HG03103 (cell line): ENCODE measurements around the gene RASA1.
"Not testable (repeated sequence)": the region's sequence is repeated elsewhere in the genome, so short reads cannot be mapped to it uniquely, and the experiment has no call there.

ENCODE experiments used
- ATAC-seq: cut with Tn5 transposase; IDR thresholded peaks from one replicate; pipeline ENCODE4 v1.9.1; 2021; ENCODE audit warnings: low read depth; ENCODE audit not compliant: unreplicated experiment

The RASA1 gene

GRCh38 chr5:87267574-87268125 is at the start of gene RASA1:
RASA1 (plus strand) TSS chr5:87267883; CDS start chr5:87268452, 569 bp downstream.
- ATAC-seq = peak; percentile 53

GRCh38 chr5:87229780-87230179 is 37.9 kb upstream of the RASA1 start:
- no peak for ATAC-seq

- peak; percentile 98 for ATAC-seq
Observed at GRCh38 chr5:87231037-87231808, 36.5 kb upstream of the RASA1 start.

DNA sequence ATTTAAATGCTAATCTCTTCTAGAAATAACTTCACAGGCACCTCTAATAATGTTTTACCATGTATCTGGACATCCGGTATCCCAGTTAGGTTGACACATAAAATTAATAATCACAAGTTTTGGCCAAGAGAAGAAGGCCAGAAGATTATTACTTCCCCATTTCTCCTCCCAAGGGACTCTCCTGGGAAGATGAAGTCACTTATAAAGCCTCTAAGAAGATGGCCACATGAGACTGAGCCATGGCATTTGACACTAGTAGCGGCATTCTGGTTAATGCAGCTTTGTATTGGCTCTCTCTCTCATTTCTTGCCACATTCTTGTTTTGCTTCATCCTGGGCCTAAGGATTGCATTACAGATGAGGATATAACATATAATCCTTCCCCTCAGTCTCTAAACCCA is 34.5 kb upstream of the RASA1 start:
- no peak for ATAC-seq

DNA sequence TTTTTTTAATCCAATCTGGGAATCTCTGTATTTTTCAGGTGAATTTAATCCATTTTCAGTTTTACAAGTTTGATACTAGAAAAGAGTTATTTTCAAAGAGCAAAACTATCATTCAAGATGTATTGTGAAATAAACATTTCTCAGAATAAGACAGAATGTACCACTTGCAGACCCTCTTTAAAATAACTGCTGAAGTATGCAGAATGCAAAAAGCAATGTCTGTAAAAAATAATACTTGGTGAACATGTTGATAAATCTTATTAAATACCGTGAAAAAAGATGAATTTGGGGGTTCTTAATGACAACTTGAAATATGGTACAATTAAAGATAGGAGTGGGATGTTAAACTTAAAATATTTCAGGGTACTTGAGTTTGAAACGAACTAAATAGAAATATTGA is 26.1 kb upstream of the RASA1 start:
- ATAC-seq = no peak

- no peak for ATAC-seq
Observed at GRCh38 chr5:87242242-87242641, 25.4 kb upstream of the RASA1 start.

- ATAC-seq = no peak
Observed at GRCh38 chr5:87243161-87243844, 24.4 kb upstream of the RASA1 start.

GRCh38 chr5:87245451-87245850 is 22.2 kb upstream of the RASA1 start:
- no peak for ATAC-seq

DNA sequence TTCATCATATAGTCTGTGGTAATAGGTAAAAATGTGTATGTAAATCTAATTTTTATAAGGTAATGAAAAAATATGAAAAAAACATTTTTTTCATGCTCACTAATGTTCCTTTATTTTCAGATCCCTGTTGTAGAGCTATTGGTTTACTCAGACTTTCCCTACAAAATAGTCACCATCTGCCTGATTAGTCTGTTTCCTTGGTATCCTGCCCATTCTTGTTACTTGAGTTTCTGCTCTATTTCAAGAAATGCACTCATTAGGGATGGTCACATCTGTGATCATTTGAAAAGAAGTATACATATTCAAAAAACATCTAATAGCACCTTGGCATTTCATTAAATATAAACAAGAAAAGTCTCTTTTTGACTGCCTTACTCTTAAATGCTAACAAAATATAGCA is 21.6 kb upstream of the RASA1 start:
- ATAC-seq = no peak

DNA sequence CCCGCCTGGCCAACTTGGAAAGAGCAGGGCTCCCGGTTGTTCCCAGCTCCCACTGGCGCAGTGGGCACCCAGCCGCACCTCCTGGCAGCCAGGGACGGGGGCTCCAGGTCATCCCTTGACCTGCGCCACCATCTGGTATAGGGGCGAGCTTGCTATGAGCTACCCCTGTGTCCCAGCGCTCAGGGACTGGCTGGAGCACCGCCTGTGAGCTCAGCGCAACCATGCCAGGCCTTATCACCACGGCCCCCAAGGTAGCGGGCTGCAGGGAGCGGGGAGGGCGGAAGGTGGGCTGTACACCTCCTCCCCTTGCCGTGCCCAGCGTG is 15.4 kb upstream of the RASA1 start:
- no peak for ATAC-seq

GRCh38 chr5:87254035-87254434 is 13.6 kb upstream of the RASA1 start:
- no peak for ATAC-seq

- ATAC-seq = no peak
Observed at GRCh38 chr5:87258507-87258906, 9.2 kb upstream of the RASA1 start.

DNA sequence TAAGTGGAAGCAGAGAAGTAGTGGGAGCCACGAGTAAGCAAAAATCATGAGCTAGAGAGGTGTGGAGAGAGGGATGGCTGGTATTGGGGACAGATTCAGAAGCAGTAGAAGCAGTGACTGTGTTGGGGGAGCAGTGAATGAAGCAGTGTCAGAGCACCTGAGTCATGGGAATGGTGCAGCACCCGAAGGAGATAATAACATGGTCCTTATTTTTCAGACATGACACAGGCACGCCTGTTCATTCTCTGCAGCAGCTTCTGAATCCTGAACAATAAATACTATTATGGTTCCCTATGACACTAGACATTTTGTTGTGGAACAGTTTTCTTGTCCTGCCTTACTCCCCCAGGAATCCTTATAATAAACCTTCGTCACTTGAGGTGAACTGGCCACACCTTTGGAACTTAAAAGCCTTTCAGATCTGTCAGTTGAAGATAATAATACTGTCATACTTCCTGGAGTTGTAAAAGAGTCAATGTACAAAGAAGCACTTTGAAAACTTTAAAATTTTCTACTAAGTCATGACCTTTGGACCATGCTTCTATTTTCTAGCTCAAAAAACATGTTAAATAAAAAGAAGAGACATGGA is 7.0 kb upstream of the RASA1 start:
- no peak for ATAC-seq

- ATAC-seq = no peak
Observed at GRCh38 chr5:87263498-87263897, 4.2 kb upstream of the RASA1 start.

GRCh38 chr5:87266914-87267573 is 639 bp upstream of the RASA1 start:
- peak; percentile 14 for ATAC-seq

GRCh38 chr5:87268126-87268969 is 665 bp downstream of the RASA1 start:
- peak; percentile 45 for ATAC-seq

DNA sequence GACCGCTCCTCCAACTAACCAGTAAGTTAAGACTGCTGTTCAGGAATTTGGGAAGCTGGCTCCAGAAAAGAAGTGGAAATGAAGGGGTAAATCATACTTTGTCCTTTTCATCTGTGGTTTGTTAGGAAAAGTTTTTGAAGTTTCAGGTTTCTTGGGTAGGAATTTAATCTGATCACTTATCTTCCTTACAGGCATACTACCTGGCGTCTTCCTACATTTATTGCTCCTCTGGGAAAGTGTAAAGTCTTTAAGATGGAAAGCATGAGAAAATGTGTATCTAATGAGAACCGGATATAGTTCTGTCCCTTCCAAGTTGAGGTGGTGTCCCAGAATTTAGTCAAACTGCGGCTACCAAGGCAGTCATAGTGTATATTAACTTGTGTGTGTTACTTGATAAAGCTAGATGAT is 1.3 kb downstream of the RASA1 start:
- ATAC-seq = no peak

GRCh38 chr5:87270888-87271287 is 3.2 kb downstream of the RASA1 start:
- not testable (repeated sequence) for ATAC-seq

- no peak for ATAC-seq
Observed at GRCh38 chr5:87276655-87277054, 9.0 kb downstream of the RASA1 start.

DNA sequence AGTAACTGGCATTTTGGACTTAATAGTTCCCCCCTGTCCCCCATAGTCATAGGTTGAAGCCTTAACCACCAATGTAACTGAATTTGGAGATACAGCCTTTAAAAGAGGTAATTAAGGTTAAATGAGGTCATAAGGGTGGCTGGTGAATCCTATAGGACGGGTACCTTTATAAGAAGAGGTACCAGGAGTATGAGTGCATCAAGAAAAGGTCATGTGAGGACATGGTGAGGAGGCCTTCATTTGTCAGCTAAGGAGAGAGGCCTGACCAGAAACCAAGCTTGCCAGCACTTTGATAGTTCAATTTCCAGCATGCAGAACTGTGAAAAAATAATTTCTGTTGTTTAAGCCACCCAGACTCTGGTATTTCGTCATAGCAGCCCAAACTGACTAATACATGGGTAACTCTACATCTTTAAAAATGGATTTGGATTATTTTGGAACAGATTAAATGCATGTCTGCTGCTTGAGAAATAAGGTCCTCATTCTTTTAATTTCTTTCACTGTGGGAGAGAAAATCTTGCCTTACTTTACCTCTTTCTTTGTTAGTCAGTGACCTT is 9.7 kb downstream of the RASA1 start:
- ATAC-seq = no peak
